Islet of Langerhans (tissue), 1 donor: ENCODE measurements around the gene FOSL2.

Experiments used
- FAIRE-seq: peaks from one replicate; lab custom pipeline; 2011; peaks lifted over from hg19 to GRCh38; lab: Jason Lieb, UNC

Gene FOSL2

DNA sequence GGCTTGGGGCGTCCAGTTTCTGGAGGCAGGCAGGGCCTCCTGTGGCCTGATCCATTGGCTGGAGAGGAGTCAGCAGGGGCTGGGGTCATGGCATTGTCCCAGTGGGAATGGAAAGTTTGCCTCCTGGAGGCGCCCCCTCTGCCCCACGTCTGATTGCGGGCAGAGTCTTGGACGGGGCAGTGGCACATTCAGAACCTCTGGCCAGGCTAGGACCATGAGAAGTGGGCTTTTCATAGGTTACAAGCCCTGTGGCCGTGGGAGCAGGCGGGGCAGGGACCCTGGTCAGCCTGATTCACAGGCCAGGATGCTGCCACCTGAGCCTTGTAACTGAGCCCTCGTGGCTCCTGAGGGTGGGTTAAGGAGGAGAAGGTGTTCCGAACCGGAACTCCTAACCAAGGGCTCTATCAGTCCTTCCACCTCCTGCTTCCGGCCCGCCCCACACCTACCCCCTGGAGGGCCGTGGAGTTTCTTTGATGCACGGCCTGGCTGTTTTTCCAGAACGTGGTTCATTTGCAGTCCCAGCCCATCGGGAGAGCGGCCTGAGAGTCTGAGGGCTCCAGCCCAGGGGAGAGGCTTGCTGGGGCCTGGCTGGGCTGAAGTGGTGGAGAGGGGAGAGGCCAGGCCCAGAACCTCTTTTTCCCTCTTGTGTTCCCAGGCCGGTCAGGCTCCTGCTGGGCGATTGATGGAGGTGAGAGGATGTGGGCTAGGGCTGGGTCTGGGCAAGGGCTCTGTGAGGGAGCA is 59.3 kb downstream of the FOSL2 start:
- FAIRE-seq = no peak

GRCh38 chr2:28452534-28453081 is 60.0 kb downstream of the FOSL2 start:
- FAIRE-seq = no peak

DNA sequence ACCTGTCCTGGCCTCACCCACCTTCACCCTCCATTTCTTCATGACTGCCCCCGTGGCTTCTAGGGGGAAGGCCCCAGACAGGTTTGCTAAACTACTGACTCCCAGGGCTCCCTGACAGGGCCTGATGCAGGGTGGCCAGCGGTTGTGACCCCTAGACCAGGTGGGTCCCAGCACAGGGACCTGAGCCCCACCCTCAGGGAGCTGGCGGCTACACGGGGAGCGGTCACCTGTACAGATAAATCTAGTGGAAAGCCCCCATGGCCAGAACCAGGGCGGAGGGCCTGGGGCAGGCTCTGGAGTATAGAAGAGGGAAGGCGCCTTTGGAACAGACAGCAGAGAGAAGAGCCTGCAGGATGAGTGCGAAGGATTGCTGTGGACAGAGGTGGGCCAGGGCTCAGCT is 60.7 kb downstream of the FOSL2 start:
- FAIRE-seq = no peak

- no peak for FAIRE-seq
Measured at GRCh38 chr2:28454016-28454930, 61.6 kb downstream of the FOSL2 start.

- no peak for FAIRE-seq
Measured at GRCh38 chr2:28457237-28457636, 64.6 kb downstream of the FOSL2 start.

GRCh38 chr2:28461056-28461455 is 68.4 kb downstream of the FOSL2 start:
- no peak for FAIRE-seq

GRCh38 chr2:28462122-28462521 is 69.5 kb downstream of the FOSL2 start:
- FAIRE-seq = no peak

- no peak for FAIRE-seq
Measured at GRCh38 chr2:28463211-28463816, 70.7 kb downstream of the FOSL2 start.

DNA sequence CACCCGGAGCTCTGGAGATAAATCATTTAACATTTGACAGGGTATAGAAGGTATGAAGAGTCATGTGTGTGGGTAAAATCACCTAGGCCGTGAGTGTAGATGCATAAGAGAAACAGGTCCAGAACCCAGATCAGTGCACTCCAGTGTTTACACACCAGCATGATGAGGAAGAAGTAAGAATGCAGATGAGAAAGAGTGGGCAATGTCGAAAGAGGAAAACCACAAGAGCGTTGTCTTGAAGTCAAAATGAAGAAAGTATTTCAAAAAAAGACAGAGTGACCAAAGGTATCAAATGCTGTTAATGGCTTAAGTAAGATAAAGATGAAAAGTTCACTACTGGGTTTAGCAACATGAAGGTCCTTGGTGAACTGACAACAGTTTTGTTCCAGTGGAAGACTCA is 71.2 kb downstream of the FOSL2 start:
- FAIRE-seq = no peak

GRCh38 chr2:28465148-28465885 is 72.7 kb downstream of the FOSL2 start:
- FAIRE-seq = no peak
